B cell (primary cell): ENCODE measurements around the gene THSD7A.

Experiments used
- EZH2 ChIP-seq: IDR thresholded peaks from 2 replicates; pipeline ENCODE4 v1.6.1; 2012; ENCODE audit warnings: borderline replicate concordance, low read depth, mild to moderate bottlenecking, moderate library complexity, low read length; ENCODE audit not compliant: insufficient read depth, poor library complexity, severe bottlenecking
- TF ChIP-seq, protein P1 (sequence below): fragments of 200-600 bp; IDR thresholded peaks from one replicate; pipeline ENCODE4 v1.8.0; 2022; ENCODE audit warnings: antibody characterized with exemption, mild to moderate bottlenecking

DNA sequence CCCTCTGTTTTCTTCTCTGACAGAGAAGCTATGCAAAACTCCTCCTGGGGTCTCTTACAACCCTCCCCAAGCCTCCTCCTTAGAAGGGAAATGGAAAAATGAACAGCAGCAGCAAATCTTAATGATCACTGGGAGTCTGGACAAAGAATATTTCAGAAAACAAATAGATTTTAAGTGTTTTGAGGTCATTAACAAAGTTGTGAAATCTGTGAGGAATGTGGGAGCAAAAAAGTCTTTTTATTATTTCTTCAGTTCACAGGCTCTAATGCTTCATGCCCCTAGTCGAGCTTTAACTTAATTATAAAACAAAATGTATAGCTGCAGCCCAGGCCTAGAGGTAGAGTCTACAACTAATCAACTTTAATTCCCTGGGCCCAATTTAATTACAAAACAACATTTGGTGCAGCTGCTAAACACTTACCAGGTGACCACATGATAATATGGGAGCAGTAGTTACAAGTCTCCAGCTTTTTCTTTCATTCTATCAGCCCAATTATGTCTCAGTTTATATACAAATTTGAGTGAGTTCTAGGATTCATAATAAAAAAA, 293.2 kb downstream of the THSD7A start:
- TF ChIP-seq EZH2 = no peak
- TF ChIP-seq, protein P1, sequence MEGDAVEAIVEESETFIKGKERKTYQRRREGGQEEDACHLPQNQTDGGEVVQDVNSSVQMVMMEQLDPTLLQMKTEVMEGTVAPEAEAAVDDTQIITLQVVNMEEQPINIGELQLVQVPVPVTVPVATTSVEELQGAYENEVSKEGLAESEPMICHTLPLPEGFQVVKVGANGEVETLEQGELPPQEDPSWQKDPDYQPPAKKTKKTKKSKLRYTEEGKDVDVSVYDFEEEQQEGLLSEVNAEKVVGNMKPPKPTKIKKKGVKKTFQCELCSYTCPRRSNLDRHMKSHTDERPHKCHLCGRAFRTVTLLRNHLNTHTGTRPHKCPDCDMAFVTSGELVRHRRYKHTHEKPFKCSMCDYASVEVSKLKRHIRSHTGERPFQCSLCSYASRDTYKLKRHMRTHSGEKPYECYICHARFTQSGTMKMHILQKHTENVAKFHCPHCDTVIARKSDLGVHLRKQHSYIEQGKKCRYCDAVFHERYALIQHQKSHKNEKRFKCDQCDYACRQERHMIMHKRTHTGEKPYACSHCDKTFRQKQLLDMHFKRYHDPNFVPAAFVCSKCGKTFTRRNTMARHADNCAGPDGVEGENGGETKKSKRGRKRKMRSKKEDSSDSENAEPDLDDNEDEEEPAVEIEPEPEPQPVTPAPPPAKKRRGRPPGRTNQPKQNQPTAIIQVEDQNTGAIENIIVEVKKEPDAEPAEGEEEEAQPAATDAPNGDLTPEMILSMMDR = no peak
